LNCAP (cell line): ENCODE results near the gene CD68.

ENCODE experiments used
- TF ChIP-seq, protein P1 (sequence below): fragments of 450-650 bp; IDR thresholded peaks from 2 replicates; pipeline ENCODE4 v1.5.1; 2017; ENCODE audit warnings: mild to moderate bottlenecking

Gene CD68

GRCh38 chr17:7615265-7615747 is 35.9 kb downstream of the CD68 start:
- TF ChIP-seq, protein P1, sequence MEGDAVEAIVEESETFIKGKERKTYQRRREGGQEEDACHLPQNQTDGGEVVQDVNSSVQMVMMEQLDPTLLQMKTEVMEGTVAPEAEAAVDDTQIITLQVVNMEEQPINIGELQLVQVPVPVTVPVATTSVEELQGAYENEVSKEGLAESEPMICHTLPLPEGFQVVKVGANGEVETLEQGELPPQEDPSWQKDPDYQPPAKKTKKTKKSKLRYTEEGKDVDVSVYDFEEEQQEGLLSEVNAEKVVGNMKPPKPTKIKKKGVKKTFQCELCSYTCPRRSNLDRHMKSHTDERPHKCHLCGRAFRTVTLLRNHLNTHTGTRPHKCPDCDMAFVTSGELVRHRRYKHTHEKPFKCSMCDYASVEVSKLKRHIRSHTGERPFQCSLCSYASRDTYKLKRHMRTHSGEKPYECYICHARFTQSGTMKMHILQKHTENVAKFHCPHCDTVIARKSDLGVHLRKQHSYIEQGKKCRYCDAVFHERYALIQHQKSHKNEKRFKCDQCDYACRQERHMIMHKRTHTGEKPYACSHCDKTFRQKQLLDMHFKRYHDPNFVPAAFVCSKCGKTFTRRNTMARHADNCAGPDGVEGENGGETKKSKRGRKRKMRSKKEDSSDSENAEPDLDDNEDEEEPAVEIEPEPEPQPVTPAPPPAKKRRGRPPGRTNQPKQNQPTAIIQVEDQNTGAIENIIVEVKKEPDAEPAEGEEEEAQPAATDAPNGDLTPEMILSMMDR, result no peak

DNA sequence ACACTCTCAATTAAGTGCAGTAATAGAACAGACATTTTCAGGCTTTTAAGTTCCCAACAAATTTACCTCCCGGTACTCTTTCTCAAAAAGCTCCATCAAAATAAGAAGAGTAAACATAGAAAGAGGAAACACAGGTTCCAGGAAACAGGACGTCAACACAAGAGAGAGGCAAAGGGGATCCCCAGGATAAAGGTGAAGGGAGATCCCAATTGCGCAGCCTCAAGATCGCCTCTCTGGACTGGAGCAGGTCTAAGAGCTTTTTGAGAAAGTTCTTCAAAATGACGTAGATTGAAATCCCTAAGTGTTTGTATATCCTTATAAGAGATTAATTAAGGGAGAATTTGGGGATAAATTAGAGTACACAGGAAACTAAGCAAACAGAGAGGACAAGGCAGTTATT is 39.2 kb downstream of the CD68 start:
- TF ChIP-seq, protein P1, result no peak

GRCh38 chr17:7620835-7621234 is 41.4 kb downstream of the CD68 start:
- TF ChIP-seq, protein P1, result no peak

- TF ChIP-seq, protein P1, result no peak
Observed at GRCh38 chr17:7623661-7624060, 44.2 kb downstream of the CD68 start.

- TF ChIP-seq, protein P1, result no peak
Observed at GRCh38 chr17:7626307-7626706, 46.9 kb downstream of the CD68 start.

DNA sequence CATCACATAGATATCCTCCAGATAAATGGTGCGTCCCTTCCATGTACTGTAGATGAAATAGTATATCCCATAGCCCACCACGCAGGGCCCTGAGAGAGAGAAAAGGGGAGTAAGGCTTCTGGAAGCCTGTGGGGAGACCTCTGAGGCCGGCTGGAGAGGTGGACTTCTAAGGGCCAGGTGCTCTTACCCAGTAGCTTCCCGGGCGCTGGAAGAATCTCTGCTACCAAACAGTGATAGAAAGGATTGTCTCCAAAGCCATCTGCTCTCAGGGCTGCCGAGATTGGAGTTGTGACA is 47.5 kb downstream of the CD68 start:
- TF ChIP-seq, protein P1, result no peak

- TF ChIP-seq, protein P1, result no peak
Observed at GRCh38 chr17:7627250-7628121, 48.0 kb downstream of the CD68 start, which contains the start of gene SAT2. SAT2 (minus strand) TSS chr17:7627821; CDS start chr17:7627635, 186 bp downstream.
